ENCODE data around the gene DYSF. TPM values are rescaled to one million over a fixed set of nuclear protein-coding genes. Genes with fewer than 3 reads are reported as not detected.

The DYSF gene
- total RNA-seq, 1 experiment from 2014 or later: 5.5 TPM

GRCh38 chr2:71620851-71621251 lies 167.5 kb downstream of the DYSF start:
- Histone ChIP-seq H3K27ac (ENCODE audit: insufficient read length, low read depth, low read length) (no peak overlapping the region), H3K79me2 (ENCODE audit: insufficient read depth, low read length) (no peaks in the 10 kb centered on the region), H3K27me3 (ENCODE audit: insufficient read depth, low read length) (no peaks in the 10 kb centered on the region), H2BK20ac (ENCODE audit: low read depth, low read length, poor library complexity, severe bottlenecking) (no peak overlapping the region), H2AK5ac (ENCODE audit: insufficient read length, low read length) (no peak overlapping the region), H3K4ac (ENCODE audit: low read depth, low read length) (no peak overlapping the region), H3K56ac (ENCODE audit: insufficient read length, low read depth, low read length) (no peak overlapping the region), H4K8ac (replicated peaks; ENCODE audit: insufficient read length, low read depth, low read length) (no peak overlapping the region), H4K20me1 (ENCODE audit: control insufficient read depth, insufficient read depth, insufficient read length) (no peaks in the 10 kb centered on the region), H3K9me3 (ENCODE audit: control insufficient read depth, low read depth, low read length) (no peaks in the 10 kb centered on the region), H2BK120ac (ENCODE audit: low read depth, low read length, poor library complexity, severe bottlenecking) (no peak overlapping the region), H3K4me2 (ENCODE audit: insufficient read depth, insufficient read length, low read length) (no peak overlapping the region), H2BK15ac (ENCODE audit: low read depth, low read length) (no peak overlapping the region), H4K5ac (ENCODE audit: insufficient read length, low read depth, low read length) (no peak overlapping the region), H3K9ac (ENCODE audit: extremely low read depth, insufficient read length, low read length) (no peak overlapping the region), H3K4me1 (ENCODE audit: insufficient read depth, low read length) (no peaks in the 10 kb centered on the region), H3K79me1 (ENCODE audit: insufficient read depth, low read depth, low read length, poor library complexity, severe bottlenecking) (no peaks in the 10 kb centered on the region), H3T11ph (ENCODE audit: low read length) (no peak overlapping the region), H3K23me2 (ENCODE audit: insufficient read length, low read depth, low read length, poor library complexity, severe bottlenecking) (no peaks in the 10 kb centered on the region), H2BK5ac (ENCODE audit: insufficient read length, low read length) (no peak overlapping the region), H4K91ac (ENCODE audit: insufficient read length, low read depth, low read length) (no peak overlapping the region), H2AFZ (ENCODE audit: low read length) (no peak overlapping the region), H3K14ac (ENCODE audit: insufficient read depth, low read length) (no peak overlapping the region), H2BK12ac (ENCODE audit: insufficient read length, low read depth, low read length) (no peak overlapping the region), H3K23ac (ENCODE audit: insufficient read length, low read depth, low read length) (no peak overlapping the region), H3K18ac (ENCODE audit: insufficient read length, low read depth, low read length) (no peak overlapping the region)
- Mint-ChIP-seq H3K4me3 (no peak overlapping the region), H3K27me3 (ENCODE audit: low read depth) (peaks cover 2% of the 10 kb centered on the region; the same call in 1 of the 2 replicates), H3K27ac (no peak overlapping the region), H3K9me3 (no peaks in the 10 kb centered on the region), H3K36me3 (ENCODE audit: insufficient read depth in 1 of 3, low read depth in 3 of 3) (no peaks in the 10 kb centered on the region), H3K4me1 (no peaks in the 10 kb centered on the region)
- peak; percentile 15 for DNase-seq
- TF ChIP-seq CTCF (conservative IDR thresholded peaks at IDR 0.05): no peak
- WGBS (ENCODE audit: extremely low coverage, insufficient read length, low lambda C conversion rate): no CpG with 5 or more reads among the region's 5 CpGs

Data from H9 (cell line).